Right lobe of liver (tissue), 6 donors: ENCODE results near the gene FBXL5. TPM values are rescaled to one million over a fixed set of nuclear protein-coding genes. Genes with fewer than 3 reads are reported as not detected.

Source experiments
- ATAC-seq, 4 donors: fragments of 200-7000 bp; cut with Tn5 transposase; one replicate each; pipeline ENCODE4 v1.9.1; 2020; ENCODE audit warnings: mild to moderate bottlenecking in 4 of 4, moderate library complexity in 4 of 4
- DNase-seq, 3 donors: peaks; one replicate each; pipeline ENCODE4 v3.0.0-alpha.2; 2020
- H3K27ac ChIP-seq, 3 donors: fragments of 200-600 bp; one replicate each; pipeline ENCODE4 v1.8.0; 2022
- H3K27me3 ChIP-seq, 2 donors: fragments of 200-600 bp; one replicate each; pipeline ENCODE4 v1.8.0; 2022
- H3K36me3 ChIP-seq, 4 donors: fragments of 200-600 bp; sonication (generic) in 1 of 4; one replicate each; pipeline versions ENCODE4 v1.5.1 to v1.8.0; 2017 to 2022; ENCODE audit warnings: control low read depth in 1 of 4
- H3K4me1 ChIP-seq, 4 donors: fragments of 200-600 bp; sonication (generic) in 1 of 4; one replicate each; pipeline versions ENCODE4 v1.5.1 to v1.8.0; 2017 to 2022; ENCODE audit warnings: control low read depth in 1 of 4
- H3K4me3 ChIP-seq, 3 donors: fragments of 200-600 bp; one replicate each; pipeline ENCODE4 v1.8.0; 2022
- H3K9me3 ChIP-seq, 4 donors: fragments of 200-600 bp; sonication (generic) in 1 of 4; one replicate each; pipeline versions ENCODE4 v1.5.1 to v1.8.0; 2017 to 2022; ENCODE audit warnings: control low read depth in 1 of 4
- POLR2A ChIP-seq: fragments of 450-650 bp; IDR thresholded peaks from one replicate; pipeline ENCODE4 v1.6.1; 2017; ENCODE audit warnings: antibody characterized with exemption, mild to moderate bottlenecking
- WGBS: methylation state at CpG from one replicate; pipeline ENCODE4 v1.1.6; 2018; ENCODE audit warnings: low coverage, low lambda C conversion rate; ENCODE audit not compliant: insufficient coverage; ENCODE audit errors: missing lambda C conversion rate; 5-methylcytosine and 5-hydroxymethylcytosine counted together
- intact Hi-C, 2 donors: fragments of 100-400 bp; cut with DNase I; formaldehyde crosslinking; loops; one replicate each; pipeline versions ENCODE4 v1.11.2 to v1.14.1; 2022
- long read RNA-seq: library from polyadenylated mRNA; unstranded; transcript quantifications from one replicate; pipeline ENCODE4 v2.0.0, GENCODE V29; 2019
- total RNA-seq, 6 experiments: library from RNA; depleted of rRNA in 2 of 6; stranded (reverse); fragments of >200 nt in 2 of 6; fragmentation: NEBNext Ultra II Directional in 3 of 6; extraction: Animal tissue kit (Norgen Biotek cat#: 25700) in 3 of 6; gene quantifications; one replicate each; pipeline versions ENCODE4 v1.1.0 to v1.2.4, GENCODE V29; 2016 to 2023
- TF ChIP-seq, protein P1 (sequence below), 4 donors: fragments of 200-600 bp in 3 of 4; fragments of 450-650 bp in 1 of 4; IDR thresholded peaks; one replicate each; pipeline versions ENCODE4 v1.5.1 to v1.8.0; 2016 to 2022; ENCODE audit warnings: antibody characterized with exemption in 4 of 4, mild to moderate bottlenecking in 2 of 4
- donor health status: DM: no; HTN: yes; CAD: no.
- donor health status: DM: no; HTN: no; CAD: no.
- donor health status: DM: no; HTN: no; CAD: no.
- donor health status: DM: no; HTN: yes; CAD: no.
- donor health status: DM: no; HTN: yes; CAD: no.

Gene FBXL5, protein sequence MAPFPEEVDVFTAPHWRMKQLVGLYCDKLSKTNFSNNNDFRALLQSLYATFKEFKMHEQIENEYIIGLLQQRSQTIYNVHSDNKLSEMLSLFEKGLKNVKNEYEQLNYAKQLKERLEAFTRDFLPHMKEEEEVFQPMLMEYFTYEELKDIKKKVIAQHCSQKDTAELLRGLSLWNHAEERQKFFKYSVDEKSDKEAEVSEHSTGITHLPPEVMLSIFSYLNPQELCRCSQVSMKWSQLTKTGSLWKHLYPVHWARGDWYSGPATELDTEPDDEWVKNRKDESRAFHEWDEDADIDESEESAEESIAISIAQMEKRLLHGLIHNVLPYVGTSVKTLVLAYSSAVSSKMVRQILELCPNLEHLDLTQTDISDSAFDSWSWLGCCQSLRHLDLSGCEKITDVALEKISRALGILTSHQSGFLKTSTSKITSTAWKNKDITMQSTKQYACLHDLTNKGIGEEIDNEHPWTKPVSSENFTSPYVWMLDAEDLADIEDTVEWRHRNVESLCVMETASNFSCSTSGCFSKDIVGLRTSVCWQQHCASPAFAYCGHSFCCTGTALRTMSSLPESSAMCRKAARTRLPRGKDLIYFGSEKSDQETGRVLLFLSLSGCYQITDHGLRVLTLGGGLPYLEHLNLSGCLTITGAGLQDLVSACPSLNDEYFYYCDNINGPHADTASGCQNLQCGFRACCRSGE
- total RNA-seq: 10 to 100 TPM; 38.3 to 59.5 (median 46.8) TPM
- long read RNA-seq, transcript FBXL5-201 (11 exons, 3,385 nt): major isoform, 7 of 9 reads
- long read RNA-seq, partial matches to known transcripts: 0 of 9 reads
- long read RNA-seq, other reads (novel, unspliced or antisense): 1 of 9 reads

DNA sequence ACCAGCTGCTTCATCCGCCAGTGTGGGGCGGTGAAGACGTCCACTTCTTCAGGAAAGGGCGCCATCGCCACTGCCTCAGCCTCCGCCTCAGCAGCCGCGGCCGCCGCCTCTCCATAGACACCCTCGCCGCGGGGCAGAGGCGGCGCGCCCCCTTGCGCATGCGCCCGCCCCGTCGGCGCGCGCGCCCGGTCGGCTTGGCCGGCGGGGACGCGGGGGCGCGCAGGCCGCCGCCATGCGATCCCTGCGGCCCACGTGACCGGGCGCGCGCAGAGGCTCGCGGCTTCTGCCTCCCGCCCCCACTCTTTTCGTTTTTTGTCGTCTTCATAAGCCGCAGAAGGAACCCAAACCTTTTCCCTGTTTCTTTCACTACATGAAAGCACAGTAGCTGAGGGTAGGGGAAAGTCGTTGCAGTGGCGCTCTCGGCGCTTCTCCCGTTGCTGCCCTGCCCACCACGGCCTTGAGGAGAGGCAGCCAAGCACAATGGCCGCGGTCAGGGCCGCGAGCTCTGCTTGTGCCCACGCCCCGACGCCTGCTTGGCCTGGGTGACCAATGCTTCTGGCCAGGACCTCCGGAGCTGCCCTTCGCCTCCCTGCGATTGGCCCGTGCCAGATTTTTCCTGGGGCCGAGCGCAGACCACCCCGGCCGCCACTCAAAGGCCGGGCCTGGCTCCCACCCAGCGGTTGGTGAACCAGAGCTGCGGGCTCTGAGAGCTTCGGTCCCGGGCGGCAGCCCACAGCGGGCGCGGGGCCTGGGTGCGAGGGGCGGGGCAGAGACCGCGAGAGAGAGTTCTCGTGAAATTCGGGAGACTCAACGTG is at the start of gene FBXL5:
TSS of gene FBXL5 (minus strand) at position 135 of the 815 bp plus-strand sequence. CDS start at position 65, 70 bp downstream.
- ATAC-seq (peak; percentile 62 to 84 (median 78)), DNase-seq (peak; percentile 82 to 84 (median 84))
- H3K36me3 ChIP-seq: no peaks in the 10 kb centered on the region
- H3K4me1 ChIP-seq: peaks cover 0 to 48% (median 13%) of the 10 kb centered on the region in 4 donors
- WGBS: 7% methylated on average over 43 of the region's 85 CpGs
- peak within 1 kb of the TSS; percentile 99 for H3K27ac ChIP-seq
- intact Hi-C loops: no loop called here
- H3K9me3 ChIP-seq: no peaks in the 10 kb centered on the region
- peak within 1 kb of the TSS; percentile 53 to 76 (median 71) for H3K4me3 ChIP-seq
- TF ChIP-seq, protein P1, sequence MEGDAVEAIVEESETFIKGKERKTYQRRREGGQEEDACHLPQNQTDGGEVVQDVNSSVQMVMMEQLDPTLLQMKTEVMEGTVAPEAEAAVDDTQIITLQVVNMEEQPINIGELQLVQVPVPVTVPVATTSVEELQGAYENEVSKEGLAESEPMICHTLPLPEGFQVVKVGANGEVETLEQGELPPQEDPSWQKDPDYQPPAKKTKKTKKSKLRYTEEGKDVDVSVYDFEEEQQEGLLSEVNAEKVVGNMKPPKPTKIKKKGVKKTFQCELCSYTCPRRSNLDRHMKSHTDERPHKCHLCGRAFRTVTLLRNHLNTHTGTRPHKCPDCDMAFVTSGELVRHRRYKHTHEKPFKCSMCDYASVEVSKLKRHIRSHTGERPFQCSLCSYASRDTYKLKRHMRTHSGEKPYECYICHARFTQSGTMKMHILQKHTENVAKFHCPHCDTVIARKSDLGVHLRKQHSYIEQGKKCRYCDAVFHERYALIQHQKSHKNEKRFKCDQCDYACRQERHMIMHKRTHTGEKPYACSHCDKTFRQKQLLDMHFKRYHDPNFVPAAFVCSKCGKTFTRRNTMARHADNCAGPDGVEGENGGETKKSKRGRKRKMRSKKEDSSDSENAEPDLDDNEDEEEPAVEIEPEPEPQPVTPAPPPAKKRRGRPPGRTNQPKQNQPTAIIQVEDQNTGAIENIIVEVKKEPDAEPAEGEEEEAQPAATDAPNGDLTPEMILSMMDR (IDR thresholded peaks at IDR 0.05): no peak
- peak; percentile 92 for TF ChIP-seq POLR2A
- no peaks in the 10 kb centered on the region for H3K27me3 ChIP-seq

DNA sequence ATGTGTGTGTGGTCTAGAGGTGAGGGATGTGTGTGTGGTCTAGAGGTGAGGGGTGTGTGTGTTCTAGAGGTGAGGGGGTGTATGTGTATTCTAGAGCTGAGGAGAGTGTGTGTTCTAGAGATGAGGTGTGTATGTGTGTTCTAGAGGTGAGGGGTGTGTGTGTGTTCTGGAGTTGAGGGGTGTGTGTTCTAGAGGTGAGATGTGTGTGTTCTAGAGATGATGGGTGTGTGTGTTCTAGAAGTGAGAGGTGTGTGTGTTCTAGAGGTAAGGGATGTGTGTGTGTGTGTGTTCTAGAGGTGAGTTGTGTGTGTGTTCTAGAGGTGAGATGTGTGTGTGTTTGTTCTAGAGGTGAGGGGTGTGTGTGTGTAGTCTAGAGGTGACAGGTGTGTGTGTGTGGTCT is 49.0 kb upstream of the FBXL5 start:
- H3K36me3 ChIP-seq: no peaks in the 10 kb centered on the region
- ATAC-seq (no peak), DNase-seq (no peak)
- TF ChIP-seq, protein P1 (IDR thresholded peaks at IDR 0.05): no peak
- no peak for TF ChIP-seq POLR2A
- no peaks in the 10 kb centered on the region for H3K9me3 ChIP-seq
- peaks cover 0 to 35% (median 6%) of the 10 kb centered on the region in 4 donors for H3K4me1 ChIP-seq
- H3K4me3 ChIP-seq: no peak overlapping the region
- intact Hi-C loops: no loop called here
- H3K27me3 ChIP-seq: no peaks in the 10 kb centered on the region
- H3K27ac ChIP-seq: no peak overlapping the region

DNA sequence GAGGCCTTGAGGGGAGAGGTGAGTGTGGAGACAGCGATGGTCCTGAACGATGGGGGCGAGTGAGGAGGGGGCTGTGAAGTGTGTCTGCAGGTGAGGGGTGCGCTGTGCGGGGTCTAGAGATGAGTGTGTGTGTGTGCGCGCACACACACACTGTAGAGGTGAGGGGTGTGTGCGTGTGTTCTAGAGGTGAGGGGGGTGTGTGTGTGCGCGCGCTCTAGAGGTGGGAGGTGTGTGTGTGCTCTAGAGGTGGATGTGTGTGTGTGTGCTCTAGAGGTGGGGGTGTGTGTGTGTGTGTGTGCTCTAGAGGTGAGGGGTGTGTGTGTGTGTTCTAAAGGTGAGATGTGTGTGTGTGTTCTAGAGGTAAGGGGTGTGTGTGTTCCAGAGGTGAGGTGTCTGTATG is 48.3 kb upstream of the FBXL5 start:
- Histone ChIP-seq H3K27me3 (no peaks in the 10 kb centered on the region), H3K9me3 (no peaks in the 10 kb centered on the region), H3K4me1 (peaks cover 0 to 35% (median 6%) of the 10 kb centered on the region in 4 donors), H3K27ac (no peak overlapping the region), H3K4me3 (no peak overlapping the region), H3K36me3 (no peaks in the 10 kb centered on the region)
- intact Hi-C loops: no loop called here
- 87% methylated on average over 11 of the region's 11 CpGs for WGBS
- no peak for ATAC-seq
- no peak for DNase-seq
- no peak for TF ChIP-seq POLR2A
- TF ChIP-seq, protein P1 (IDR thresholded peaks at IDR 0.05): no peak

DNA sequence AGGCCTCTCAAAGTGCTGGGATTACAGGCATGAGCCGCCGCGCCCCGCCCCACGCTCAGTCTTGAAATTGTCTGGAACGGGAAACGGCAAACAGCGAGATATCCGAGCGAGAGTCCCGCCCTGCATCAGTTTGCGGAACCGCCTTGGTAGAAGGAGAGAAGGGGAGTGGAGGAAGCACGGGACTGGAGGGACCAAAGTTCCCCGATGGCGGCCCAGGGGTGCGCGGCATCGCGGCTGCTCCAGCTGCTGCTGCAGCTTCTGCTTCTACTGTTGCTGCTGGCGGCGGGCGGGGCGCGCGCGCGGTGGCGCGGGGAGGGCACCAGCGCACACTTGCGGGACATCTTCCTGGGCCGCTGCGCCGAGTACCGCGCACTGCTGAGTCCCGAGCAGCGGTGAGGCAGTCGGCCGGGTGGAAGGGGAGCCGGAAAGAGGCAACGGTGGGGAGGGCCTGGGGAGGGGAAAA is 47.8 kb upstream of the FBXL5 start, which contains the start of gene BST1:
TSS of gene BST1 (plus strand) at position 125 of the 463 bp plus-strand sequence. CDS start at position 205, 80 bp downstream.
- peaks cover 0 to 35% (median 6%) of the 10 kb centered on the region in 4 donors for H3K4me1 ChIP-seq
- TF ChIP-seq, protein P1 (IDR thresholded peaks at IDR 0.05): no peak
- TF ChIP-seq POLR2A: no peak
- peak within 1 kb of the TSS; percentile 23 to 47 (median 37) for H3K4me3 ChIP-seq
- no peaks in the 10 kb centered on the region for H3K9me3 ChIP-seq
- no peaks in the 10 kb centered on the region for H3K27me3 ChIP-seq
- DNase-seq: peak; percentile 68 to 86 (median 71)
- peak; percentile 5 to 43 (median 21) for ATAC-seq
- 52% methylated on average over 34 of the region's 43 CpGs for WGBS
- intact Hi-C loops: no loop called here
- no peaks in the 10 kb centered on the region for H3K36me3 ChIP-seq
- peak within 1 kb of the TSS in 2 of 3 donors; percentile 80 to 85 for H3K27ac ChIP-seq
